A673 (cell line): ENCODE results near the gene RRP1.

Source experiments
- CTCF ChIP-seq: fragments of 300-800, 200-600 bp; sonication (generic); conservative IDR thresholded peaks from 2 replicates; pipeline ENCODE4 v1.5.1; 2017; ENCODE audit warnings: low read depth, mild to moderate bottlenecking, antibody characterized with exemption, low read length, moderate library complexity, mixed read lengths
- EZH2 ChIP-seq: fragments of 200-600 bp; sonication (generic); IDR thresholded peaks from 2 replicates; pipeline ENCODE4 v1.6.1; 2017; ENCODE audit warnings: borderline replicate concordance, low read depth, mild to moderate bottlenecking, mixed read lengths, antibody characterized with exemption, low read length; ENCODE audit not compliant: poor library complexity, severe bottlenecking

- TF ChIP-seq CTCF (no peak), EZH2 (no peak)
These were observed 47.2 kb downstream of the RRP1 start for GRCh38 chr21:43836616-43837015.
